Measurements from ENCODE around the gene RRP9.

RRP9 gene

DNA sequence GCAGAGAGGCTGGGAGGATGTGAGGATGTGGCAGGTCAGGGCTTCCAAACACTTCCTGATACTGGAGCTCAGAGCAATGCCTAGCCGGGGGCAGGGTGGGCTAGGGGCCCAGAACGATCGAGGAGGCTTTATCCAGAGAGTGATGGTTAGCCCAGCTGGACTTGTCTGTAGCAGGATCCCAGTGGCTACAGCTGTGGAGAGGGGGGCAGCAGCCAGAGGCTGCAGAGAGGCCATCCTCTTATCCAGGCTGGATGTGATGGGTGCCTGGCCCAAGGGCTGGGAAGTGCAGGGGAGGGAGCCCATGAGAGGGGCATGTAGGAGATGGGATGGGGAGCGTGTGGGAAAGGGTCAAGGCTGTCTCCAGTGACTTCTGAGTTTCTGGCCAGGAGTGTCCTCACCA lies 5.1 kb upstream of the RRP9 start:
- no peak overlapping the region for H3K4me3 ChIP-seq (ENCODE audit: low read depth, low read length)
- DNase-seq (ENCODE audit: low read depth) = no peak
- no peak for TF ChIP-seq CTCF (conservative IDR thresholded peaks at IDR 0.05; ENCODE audit: low read depth, low read length)

DNA sequence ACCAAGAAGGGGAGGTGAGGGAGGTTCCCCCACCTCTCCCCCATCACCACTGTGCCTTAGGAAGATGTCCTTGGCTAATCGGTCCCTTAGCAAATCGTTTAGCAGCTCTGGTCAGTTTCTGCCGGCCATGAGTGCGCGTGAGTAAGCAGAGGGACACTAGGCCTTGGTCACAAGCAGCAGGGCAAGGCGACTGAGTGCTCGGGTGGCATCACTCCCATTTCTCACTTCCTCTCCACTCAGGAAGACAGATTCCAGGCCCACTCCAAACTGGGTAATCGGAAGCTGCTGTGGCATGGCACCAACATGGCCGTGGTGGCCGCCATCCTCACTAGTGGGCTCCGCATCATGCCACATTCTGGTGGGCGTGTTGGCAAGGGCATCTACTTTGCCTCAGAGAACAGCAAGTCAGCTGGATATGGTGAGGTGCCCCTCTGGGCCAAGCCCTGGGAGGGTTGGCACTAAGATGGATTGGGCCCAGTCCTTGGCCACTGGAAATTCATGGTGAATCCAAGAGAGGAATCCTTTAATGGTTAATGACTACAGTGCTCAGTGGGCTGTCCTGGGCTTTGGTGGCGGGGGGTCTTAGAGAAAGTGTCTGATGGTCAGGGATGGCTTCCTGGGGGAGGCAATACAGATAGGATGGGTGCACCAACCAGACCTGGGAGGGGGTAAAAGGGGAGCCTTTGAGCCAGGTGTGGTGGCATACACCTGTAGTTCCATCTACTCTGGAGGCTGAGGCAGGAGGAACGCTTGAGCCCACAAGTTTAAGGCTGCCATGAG lies 4.4 kb upstream of the RRP9 start:
- no peak for DNase-seq (ENCODE audit: low read depth)
- TF ChIP-seq CTCF (conservative IDR thresholded peaks at IDR 0.05; ENCODE audit: low read depth, low read length) = no peak

GRCh38 chr3:51945031-51945840 lies 3.5 kb upstream of the RRP9 start:
- no peak for TF ChIP-seq CTCF (conservative IDR thresholded peaks at IDR 0.05; ENCODE audit: low read depth, low read length)
- no peak for DNase-seq (ENCODE audit: low read depth)
- no peak overlapping the region for H3K4me3 ChIP-seq (ENCODE audit: low read depth, low read length)

More for the DNA sequence above, 4.4 kb upstream of the RRP9 start:
- no peak overlapping the region for H3K4me3 ChIP-seq (ENCODE audit: low read depth, low read length)

- H3K4me3 ChIP-seq (ENCODE audit: low read depth, low read length) = no peak overlapping the region
- no peak for DNase-seq (ENCODE audit: low read depth)
- no peak for TF ChIP-seq CTCF (conservative IDR thresholded peaks at IDR 0.05; ENCODE audit: low read depth, low read length)
Measured at GRCh38 chr3:51944451-51945021, 2.8 kb upstream of the RRP9 start.

- no peak for DNase-seq (ENCODE audit: low read depth)
- TF ChIP-seq CTCF (conservative IDR thresholded peaks at IDR 0.05; ENCODE audit: low read depth, low read length) = no peak
- no peak overlapping the region for H3K4me3 ChIP-seq (ENCODE audit: low read depth, low read length)
Measured at GRCh38 chr3:51943451-51944391, 2.0 kb upstream of the RRP9 start.

All from choroid plexus epithelial cell (primary cell).